MCF 10A (cell line): Measurements from ENCODE around the gene S1PR2. TPM values are rescaled to one million over a fixed set of nuclear protein-coding genes. Genes with fewer than 3 reads are reported as not detected.
"Not testable (repeated sequence)": the region's sequence is repeated elsewhere in the genome, so short reads cannot be mapped to it uniquely, and the experiment has no call there.

Experiments
- BruUV-seq: library from RNA; stranded (reverse); fragments of 400-500 nt; replicated peaks from 2 replicates; lab custom pipeline; 2021; lab: Mats Ljungman, UMichigan
- CTCF ChIA-PET: fragments of 300-600 bp; sonication (Branson Sonifier 250); formaldehyde crosslinking; extraction: SDS; loops from one replicate; lab custom pipeline; 2021; ENCODE audit warnings: antibody characterized with exemption, inconsistent platforms; lab: Yijun Ruan, JAX
- POLR2A ChIA-PET: fragments of 300-600, 350-650 bp; sonication (Branson Sonifier 250); formaldehyde crosslinking; extraction: SDS; loops from one replicate; lab custom pipeline; 2020; ENCODE audit warnings: antibody characterized with exemption, inconsistent platforms; lab: Yijun Ruan, JAX
- DNase-seq: peaks from one replicate; pipeline ENCODE4 v3.0.0-alpha.2; 2018; ENCODE audit not compliant: unreplicated experiment
- H3K27ac Mint-ChIP-seq: one replicate; pipeline ENCODE4 v1.8.0; 2022; ENCODE audit warnings: mild to moderate bottlenecking, low read depth, mixed read lengths; ENCODE audit not compliant: unreplicated experiment
- H3K27me3 Mint-ChIP-seq: one replicate; pipeline ENCODE4 v1.8.0; 2022; ENCODE audit warnings: mixed read lengths; ENCODE audit not compliant: insufficient read depth, unreplicated experiment
- H3K36me3 Mint-ChIP-seq: one replicate; pipeline ENCODE4 v1.8.0; 2022; ENCODE audit warnings: mild to moderate bottlenecking, moderate library complexity, mixed read lengths; ENCODE audit not compliant: insufficient read depth, unreplicated experiment
- H3K4me1 Mint-ChIP-seq: one replicate; pipeline ENCODE4 v1.8.0; 2022; ENCODE audit warnings: mixed read lengths; ENCODE audit not compliant: insufficient read depth, unreplicated experiment
- H3K4me3 Mint-ChIP-seq: one replicate; pipeline ENCODE4 v1.8.0; 2022; ENCODE audit warnings: mild to moderate bottlenecking, moderate library complexity, mixed read lengths; ENCODE audit not compliant: unreplicated experiment
- H3K9me3 Mint-ChIP-seq: one replicate; pipeline ENCODE4 v1.8.0; 2022; ENCODE audit warnings: mixed read lengths; ENCODE audit not compliant: unreplicated experiment
- CTCF ChIP-seq: fragments of 200-600 bp; IDR thresholded peaks from one replicate; pipeline ENCODE4 v1.8.0; 2022; ENCODE audit warnings: antibody characterized with exemption, mild to moderate bottlenecking; ENCODE audit not compliant: unreplicated experiment
- intact Hi-C: fragments of 100-400 bp; cut with micrococcal nuclease; formaldehyde crosslinking; loops from 2 replicates; pipeline ENCODE4 v1.14.1; 2022
- microRNA-seq: library from miRNA; unstranded; fragments of <30 nt; microRNA quantifications from one replicate; pipeline ENCODE4 v1.2.0, GENCODE V29; 2022
- total RNA-seq: library from RNA; stranded (reverse); gene quantifications from 2 replicates; pipeline ENCODE4 v1.2.3, GENCODE V29; 2022

Gene S1PR2
- total RNA-seq, 1 experiment from 2014 or later: 0.89 TPM

GRCh38 chr19:10182076-10182475 lies 49.1 kb downstream of the S1PR2 start:
- ChIA-PET CTCF (no interaction called here), POLR2A (no interaction called here)
- BruUV-seq: no TSS peak
- Mint-ChIP-seq H3K9me3 (no peaks in the 10 kb centered on the region), H3K4me1 (no peaks in the 10 kb centered on the region), H3K4me3 (no peak overlapping the region), H3K27me3 (no peaks in the 10 kb centered on the region), H3K27ac (no peak overlapping the region), H3K36me3 (peaks cover 45% of the 10 kb centered on the region)
- no peak for TF ChIP-seq CTCF
- intact Hi-C loops: no loop called here
- no peak for DNase-seq

GRCh38 chr19:10180459-10180858 lies 50.7 kb downstream of the S1PR2 start:
- intact Hi-C loops: no loop called here
- DNase-seq: no peak
- Mint-ChIP-seq H3K9me3 (no peaks in the 10 kb centered on the region), H3K27ac (no peak overlapping the region), H3K27me3 (no peaks in the 10 kb centered on the region), H3K4me1 (no peaks in the 10 kb centered on the region), H3K36me3 (peaks cover 52% of the 10 kb centered on the region), H3K4me3 (no peak overlapping the region)
- POLR2A ChIA-PET: interaction anchor here (0.6 kb wide), 1 partner anchor 14 kb away, joined by 4 read pairs; the partner anchor contains the start of gene DNMT1
- CTCF ChIA-PET: no interaction called here
- BruUV-seq: no TSS peak
- no peak for TF ChIP-seq CTCF

DNA sequence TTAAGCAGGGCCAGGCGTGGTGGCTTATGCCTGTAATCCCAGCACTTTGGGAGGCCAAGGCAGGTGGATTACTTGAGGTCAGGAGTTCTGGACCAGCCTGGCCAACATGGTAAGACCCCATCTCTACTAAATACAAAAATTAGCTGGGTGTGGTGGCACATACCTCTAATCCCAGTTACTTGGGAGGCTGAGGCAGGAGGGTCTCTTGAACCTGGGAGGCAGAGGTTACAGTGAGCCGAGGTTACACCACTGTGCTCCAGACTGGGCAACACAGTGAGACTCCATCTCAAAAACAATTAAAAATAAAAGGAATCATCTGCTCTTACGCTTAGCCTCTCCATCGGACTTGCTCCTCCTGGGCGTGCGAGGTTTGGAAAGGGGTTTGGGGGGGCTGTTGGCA lies 51.1 kb downstream of the S1PR2 start:
- CTCF ChIA-PET, H3K9me3 Mint-ChIP-seq, POLR2A ChIA-PET, H3K4me1 Mint-ChIP-seq, H3K27ac Mint-ChIP-seq, BruUV-seq, intact Hi-C loops, DNase-seq, H3K4me3 Mint-ChIP-seq, H3K27me3 Mint-ChIP-seq: not testable (repeated sequence)
- peaks cover 52% of the 10 kb centered on the region for H3K36me3 Mint-ChIP-seq

GRCh38 chr19:10173527-10173926 lies 57.6 kb downstream of the S1PR2 start:
- Mint-ChIP-seq H3K4me3 (no peak overlapping the region), H3K27ac (peak overlapping the region; percentile 83), H3K9me3 (no peaks in the 10 kb centered on the region), H3K36me3 (peaks cover 80% of the 10 kb centered on the region), H3K4me1 (peaks cover 5% of the 10 kb centered on the region), H3K27me3 (no peaks in the 10 kb centered on the region)
- peak; percentile 50 for DNase-seq
- no TSS peak for BruUV-seq
- ChIA-PET POLR2A (no interaction called here), CTCF (interaction anchor here (0.6 kb wide), 2 partner anchors 42 to 180 kb away, joined by 4 read pairs; no protein-coding TSS in a partner anchor)
- intact Hi-C loops: no loop called here
- TF ChIP-seq CTCF: no peak

Small RNA genes lying within 50 kb of the gene (microRNA-seq; reads per million reads assigned to microRNA genes)
- not detected for gene MIR4322

Other genes with a start within 250 kb of the S1PR2 start
- gene COL5A3, start 220.8 kb downstream of the S1PR2 start, total RNA-seq: 0.98 and 1.5 TPM in 2 replicates
- gene RDH8, start 217.8 kb downstream of the S1PR2 start, total RNA-seq: not detected in 2 replicates
- gene SHFL, start 145.0 kb downstream of the S1PR2 start, total RNA-seq: 11.9 and 17.6 TPM in 2 replicates
- gene ANGPTL6, start 128.7 kb downstream of the S1PR2 start, total RNA-seq: 0.44 TPM in 1 of 2 replicates, not detected in the other
- gene PPAN, start 125.0 kb downstream of the S1PR2 start, total RNA-seq: 95.0 and 123 TPM in 2 replicates
- 36.1 and 43.1 TPM in 2 replicates for gene P2RY11, start 119.6 kb downstream of the S1PR2 start, total RNA-seq
- 224 and 249 TPM in 2 replicates for gene EIF3G, start 111.4 kb downstream of the S1PR2 start, total RNA-seq
- 47.7 and 76.4 TPM in 2 replicates for gene DNMT1, start 36.4 kb downstream of the S1PR2 start, total RNA-seq
- gene MRPL4, start 20.9 kb upstream of the S1PR2 start, total RNA-seq: 99.1 and 120 TPM in 2 replicates
- 3.3 and 4.6 TPM in 2 replicates for gene ICAM1, start 39.8 kb upstream of the S1PR2 start, total RNA-seq
- not detected in 2 replicates for gene ICAM4, start 55.6 kb upstream of the S1PR2 start, total RNA-seq
- gene ICAM5, start 58.6 kb upstream of the S1PR2 start, total RNA-seq: 4.7 and 7.7 TPM in 2 replicates
- 3.8 and 4.9 TPM in 2 replicates for gene ZGLP1, start 78.5 kb upstream of the S1PR2 start, total RNA-seq
- gene FDX2, start 84.7 kb upstream of the S1PR2 start, total RNA-seq: 30.2 and 30.3 TPM in 2 replicates
- gene RAVER1, start 102.2 kb upstream of the S1PR2 start, total RNA-seq: 31.5 and 36.1 TPM in 2 replicates
- gene ICAM3, start 108.3 kb upstream of the S1PR2 start, total RNA-seq: 7.6 and 7.9 TPM in 2 replicates
- 75.0 and 83.7 TPM in 2 replicates for gene TYK2, start 149.2 kb upstream of the S1PR2 start, total RNA-seq
- 164 and 188 TPM in 2 replicates for gene CDC37, start 172.2 kb upstream of the S1PR2 start, total RNA-seq
- 0.42 and 0.49 TPM in 2 replicates for gene PDE4A, start 189.2 kb upstream of the S1PR2 start, total RNA-seq